H7 (cell line): ENCODE measurements around the gene ZSCAN20. TPM values are rescaled to one million over a fixed set of nuclear protein-coding genes. Genes with fewer than 3 reads are reported as not detected.

Source experiments
- DNase-seq: peaks from one replicate; pipeline ENCODE4 v3.0.0; 2012
- H3K27me3 ChIP-seq: 2 replicates; pipeline ENCODE4 v1.6.0; 2011; ENCODE audit warnings: mild to moderate bottlenecking, low read length; ENCODE audit not compliant: control insufficient read depth, insufficient read depth
- H3K36me3 ChIP-seq: replicated peaks from 2 replicates; pipeline ENCODE4 v1.5.1; 2011; ENCODE audit warnings: low read length; ENCODE audit not compliant: control insufficient read depth, insufficient read depth
- H3K4me3 ChIP-seq: 2 replicates; pipeline ENCODE4 v1.5.1; 2011; ENCODE audit warnings: low read depth, mild to moderate bottlenecking, control low read depth, low read length, moderate library complexity; ENCODE audit not compliant: insufficient read depth
- total RNA-seq: library from RNA; depleted of rRNA; stranded (reverse); fragments of >200 nt; shearing (Covaris generic); gene quantifications from 2 replicates; pipeline ENCODE4 v1.2.3, GENCODE V29; 2014

The ZSCAN20 gene
- total RNA-seq, 1 experiment from 2014 or later, result 5.3 TPM

DNA sequence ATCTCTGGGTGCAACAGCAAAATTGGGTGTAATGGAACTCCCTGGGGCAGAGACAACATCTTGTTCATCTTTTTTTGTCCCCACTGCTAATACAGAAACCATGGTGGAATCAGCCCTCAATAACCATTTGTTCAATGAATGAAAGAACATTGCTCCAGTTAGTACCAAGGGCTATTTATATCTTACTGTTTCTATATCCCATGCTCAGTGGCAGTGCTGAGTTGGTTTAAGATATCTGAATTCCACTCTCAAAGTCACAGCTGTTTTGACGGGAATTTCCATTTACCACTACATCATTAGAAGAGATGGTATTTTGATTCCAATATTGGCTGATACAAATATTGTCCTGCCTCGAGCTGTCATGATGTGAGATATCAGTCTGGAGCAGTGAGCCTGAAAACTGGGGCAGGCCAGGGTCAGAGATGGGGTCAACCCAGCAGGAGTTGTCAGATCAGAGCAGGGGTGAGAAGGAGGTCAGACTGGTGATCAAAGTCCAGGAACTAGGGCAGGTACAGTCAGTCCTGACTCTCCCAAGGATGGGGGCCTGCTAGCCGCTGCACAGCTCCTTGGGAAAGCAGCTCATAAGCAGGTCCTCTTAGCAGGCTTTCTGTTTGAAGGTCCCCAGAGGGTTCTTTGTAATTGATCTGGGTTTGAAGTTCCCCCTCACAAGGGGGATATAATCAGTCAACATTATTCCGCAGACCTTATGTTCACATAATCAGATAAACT is 35.7 kb upstream of the ZSCAN20 start:
- no peak for DNase-seq
- Histone ChIP-seq H3K36me3 (no peaks in the 10 kb centered on the region), H3K4me3 (no peak overlapping the region)

DNA sequence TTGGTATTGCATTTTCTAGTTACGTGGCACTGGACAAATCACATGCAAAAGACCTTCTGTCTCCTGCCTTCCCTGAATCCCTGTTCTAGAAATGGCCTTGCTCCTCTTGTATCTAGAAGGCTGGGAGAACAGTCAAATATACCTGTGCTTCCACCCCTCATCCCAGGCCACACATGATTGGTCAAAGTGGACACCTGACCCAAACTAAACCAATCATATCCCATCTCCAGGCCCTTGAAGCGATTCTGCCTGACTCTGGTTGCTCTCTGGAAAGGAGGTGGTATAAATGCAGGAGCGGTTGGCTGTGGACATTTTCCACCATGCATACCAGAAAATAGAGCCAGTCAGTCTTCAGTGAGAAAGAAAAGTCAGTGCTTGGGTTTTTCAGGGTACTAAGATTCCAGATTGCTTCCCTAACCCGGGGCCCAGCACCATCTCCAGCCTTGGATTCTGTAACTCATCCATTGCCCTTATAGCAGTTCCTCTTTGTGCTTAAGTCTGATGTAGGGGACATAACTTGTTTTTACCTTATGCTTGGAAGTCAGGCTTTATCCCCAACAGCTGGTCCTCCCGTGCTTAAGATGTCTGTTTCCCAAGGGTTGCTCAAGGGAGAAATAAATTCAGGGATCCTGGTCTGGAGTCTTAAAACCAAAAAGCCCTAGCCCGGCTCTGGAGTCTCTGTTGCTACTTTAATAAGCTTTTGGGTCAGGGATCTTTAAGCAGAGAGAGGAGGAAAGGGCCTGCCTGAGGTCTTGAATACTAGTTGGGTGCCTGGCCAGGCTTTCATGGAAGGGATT is 33.9 kb upstream of the ZSCAN20 start:
- Histone ChIP-seq H3K27me3 (peaks cover 2% of the 10 kb centered on the region; the same call in 1 of the 2 replicates), H3K4me3 (no peak overlapping the region), H3K36me3 (no peaks in the 10 kb centered on the region)
- no peak for DNase-seq

More for the DNA sequence above, 35.7 kb upstream of the ZSCAN20 start:
- no peaks in the 10 kb centered on the region; the same call in 1 of the 2 replicates for H3K27me3 ChIP-seq

DNA sequence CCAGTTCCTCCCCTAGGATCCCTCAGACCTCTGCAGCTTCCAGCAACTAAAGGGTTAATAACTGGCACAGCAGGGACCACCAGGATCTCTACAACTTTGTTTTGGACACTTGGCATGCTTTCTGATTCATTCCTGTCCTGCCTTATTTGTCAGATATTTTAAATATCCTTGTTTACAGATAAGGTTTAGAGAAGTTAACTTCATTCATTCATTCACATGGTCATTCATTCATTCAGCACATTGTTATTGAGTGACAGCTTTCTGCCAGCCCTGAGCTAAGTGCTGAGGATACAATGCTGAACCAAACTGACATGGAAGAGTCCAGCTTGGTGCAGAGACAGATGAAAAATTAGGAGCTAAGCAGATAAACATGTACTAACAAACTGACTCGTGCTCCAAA is 32.8 kb upstream of the ZSCAN20 start:
- no peak overlapping the region for H3K4me3 ChIP-seq
- no peaks in the 10 kb centered on the region for H3K36me3 ChIP-seq
- no peak for DNase-seq
- H3K27me3 ChIP-seq, result peaks cover 2% of the 10 kb centered on the region; the same call in 1 of the 2 replicates

DNA sequence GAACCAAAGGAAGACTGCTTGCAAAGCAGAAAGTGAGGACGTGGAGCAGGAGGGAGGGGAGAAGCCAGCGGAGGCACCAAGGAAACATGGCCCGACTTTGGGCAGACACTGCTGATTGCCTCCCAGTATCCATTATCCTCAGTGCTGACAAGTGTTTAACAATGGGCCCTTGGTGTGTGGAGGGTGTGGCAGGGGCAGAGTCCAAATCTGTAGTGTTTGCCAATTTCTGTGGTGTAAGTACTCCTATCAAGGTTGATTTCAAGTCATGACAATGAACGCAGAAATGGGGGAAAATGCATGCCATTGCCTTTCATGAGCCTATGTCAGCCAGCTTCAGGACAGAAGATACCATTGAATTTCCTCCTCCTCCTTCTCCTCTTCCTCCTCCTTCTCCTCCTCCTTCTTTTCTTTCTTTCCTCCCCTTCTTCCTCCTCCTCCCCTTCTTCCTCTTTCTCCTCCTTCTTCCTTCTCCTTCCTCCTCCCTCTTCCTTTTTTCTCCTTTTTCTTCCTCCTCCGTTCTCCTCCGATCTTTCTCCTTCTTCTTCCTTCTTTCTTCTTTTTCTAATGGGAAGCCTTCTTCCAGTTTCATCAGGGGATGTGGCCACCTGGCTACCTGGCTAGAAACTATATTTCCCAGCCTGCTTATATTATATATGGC is 31.2 kb upstream of the ZSCAN20 start:
- no peak for DNase-seq
- Histone ChIP-seq H3K4me3 (no peak overlapping the region), H3K27me3 (peaks cover 2% of the 10 kb centered on the region; the same call in 1 of the 2 replicates), H3K36me3 (no peaks in the 10 kb centered on the region)

DNA sequence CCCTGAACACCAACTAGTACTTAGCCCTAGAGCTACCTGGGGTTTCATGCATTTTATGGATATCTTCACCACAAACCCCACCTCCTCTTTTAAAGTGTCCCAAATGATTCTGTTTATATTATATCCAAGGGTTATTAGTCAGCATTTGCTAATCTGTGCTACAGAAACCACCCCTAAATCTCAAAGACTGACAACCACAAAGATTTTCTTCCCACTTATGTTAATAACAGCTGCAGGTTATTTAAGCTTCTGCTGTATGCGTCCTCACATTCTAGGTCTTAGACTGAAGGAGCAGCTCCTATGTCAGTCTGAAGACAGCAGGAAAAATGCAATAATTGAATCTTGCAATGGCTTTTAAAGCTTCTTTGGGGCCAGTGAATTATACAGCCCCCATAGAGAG is 30.3 kb upstream of the ZSCAN20 start:
- Histone ChIP-seq H3K4me3 (no peak overlapping the region), H3K27me3 (peaks cover 2% of the 10 kb centered on the region; the same call in 1 of the 2 replicates), H3K36me3 (no peaks in the 10 kb centered on the region)
- no peak for DNase-seq

DNA sequence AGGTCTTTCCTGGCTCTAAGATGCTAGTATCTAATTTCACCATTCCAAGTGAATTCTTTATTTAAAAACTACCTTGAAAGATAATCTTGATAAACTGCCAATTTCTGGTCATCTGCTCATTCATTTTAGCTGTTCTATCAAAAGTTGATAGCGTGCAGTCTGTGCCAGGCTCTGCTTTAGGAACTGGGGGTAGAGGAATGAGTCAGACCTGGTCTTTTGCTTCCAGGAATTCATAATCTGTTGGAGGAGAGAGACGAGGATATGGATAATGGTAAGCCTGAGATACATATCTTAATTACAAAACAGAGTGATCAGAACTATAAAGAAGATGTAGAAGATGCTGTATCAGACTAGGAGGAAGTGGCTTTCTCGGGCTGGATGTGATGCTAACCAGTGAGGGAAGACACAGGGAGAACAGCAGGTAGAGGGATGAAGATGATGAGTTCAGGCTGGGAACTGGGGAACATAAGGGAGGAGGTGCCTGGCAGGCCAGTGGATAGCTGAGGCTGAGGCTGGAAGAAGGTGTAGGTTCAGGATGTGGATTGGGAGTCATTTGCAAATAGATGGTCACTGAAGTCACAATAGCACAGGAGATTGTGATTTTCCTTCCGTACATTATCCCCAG is 29.3 kb upstream of the ZSCAN20 start:
- H3K36me3 ChIP-seq, result no peaks in the 10 kb centered on the region
- H3K4me3 ChIP-seq, result no peak overlapping the region
- no peak for DNase-seq
- H3K27me3 ChIP-seq, result peaks cover 2% of the 10 kb centered on the region; the same call in 1 of the 2 replicates

DNA sequence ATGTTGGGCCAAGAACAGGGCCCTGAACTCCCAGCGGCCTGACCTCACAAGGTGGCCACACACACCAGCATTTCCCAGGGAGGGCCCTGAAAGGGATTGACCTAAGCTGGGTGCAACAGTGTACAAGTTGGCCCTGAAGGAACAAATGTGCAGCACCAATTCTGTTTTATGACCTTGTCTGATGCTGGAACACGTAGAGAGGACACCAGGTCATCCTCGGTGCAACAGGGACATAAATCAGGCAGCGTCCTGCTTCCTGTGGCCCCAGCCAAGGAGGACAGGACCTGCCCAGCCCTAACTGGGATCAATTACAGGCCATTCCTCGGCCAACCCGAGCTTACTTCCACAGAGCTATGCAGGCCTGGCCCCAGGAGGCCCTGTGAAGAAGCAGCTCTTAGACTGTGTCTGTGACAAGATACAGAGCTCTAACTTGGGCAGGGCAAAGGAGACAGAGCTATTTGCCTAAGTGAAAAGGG is 28.7 kb upstream of the ZSCAN20 start:
- H3K4me3 ChIP-seq, result no peak overlapping the region
- peaks cover 2% of the 10 kb centered on the region; the same call in 1 of the 2 replicates for H3K27me3 ChIP-seq
- no peak for DNase-seq
- H3K36me3 ChIP-seq, result no peaks in the 10 kb centered on the region

DNA sequence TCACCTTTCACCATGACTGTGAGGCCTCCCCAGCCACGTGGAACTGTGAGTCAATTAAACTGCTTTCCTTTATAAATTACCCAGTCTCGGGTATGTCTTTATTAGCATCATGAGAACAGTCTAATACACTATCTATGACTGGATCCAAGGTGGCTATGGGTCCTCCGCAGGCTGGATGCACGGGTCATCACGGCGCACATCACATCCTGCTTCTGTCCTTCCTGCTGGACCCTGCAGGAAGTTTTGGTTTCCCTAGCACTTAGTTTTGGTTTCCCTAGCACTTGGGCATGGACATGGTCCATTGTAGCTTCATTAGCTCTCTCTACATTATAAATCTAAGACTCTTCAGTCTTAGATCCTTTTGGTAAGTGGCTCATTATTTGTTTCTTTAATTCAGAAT is 27.3 kb upstream of the ZSCAN20 start:
- H3K36me3 ChIP-seq, result no peaks in the 10 kb centered on the region
- no peak overlapping the region for H3K4me3 ChIP-seq
- no peak for DNase-seq
- H3K27me3 ChIP-seq, result peaks cover 2% of the 10 kb centered on the region; the same call in 1 of the 2 replicates

DNA sequence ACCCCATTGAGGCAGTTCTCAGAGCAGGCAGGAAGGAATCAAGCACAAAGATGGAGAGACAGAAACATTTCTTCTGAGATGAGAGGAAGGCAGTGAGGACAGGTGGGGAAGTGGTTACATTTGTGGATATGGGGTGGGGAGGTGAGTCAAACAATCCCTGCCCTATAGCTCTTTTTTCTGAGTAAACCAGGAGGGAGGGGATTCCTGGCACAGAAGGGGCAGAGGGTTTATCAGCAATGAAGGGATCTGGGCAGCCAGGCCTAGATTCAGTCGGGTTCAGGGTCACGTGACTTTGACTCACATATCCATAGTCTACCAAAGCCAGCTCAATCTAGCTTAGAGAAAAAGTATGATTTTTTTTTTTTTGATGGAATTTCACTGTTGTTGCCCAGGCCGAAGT is 25.9 kb upstream of the ZSCAN20 start:
- no peak for DNase-seq

DNA sequence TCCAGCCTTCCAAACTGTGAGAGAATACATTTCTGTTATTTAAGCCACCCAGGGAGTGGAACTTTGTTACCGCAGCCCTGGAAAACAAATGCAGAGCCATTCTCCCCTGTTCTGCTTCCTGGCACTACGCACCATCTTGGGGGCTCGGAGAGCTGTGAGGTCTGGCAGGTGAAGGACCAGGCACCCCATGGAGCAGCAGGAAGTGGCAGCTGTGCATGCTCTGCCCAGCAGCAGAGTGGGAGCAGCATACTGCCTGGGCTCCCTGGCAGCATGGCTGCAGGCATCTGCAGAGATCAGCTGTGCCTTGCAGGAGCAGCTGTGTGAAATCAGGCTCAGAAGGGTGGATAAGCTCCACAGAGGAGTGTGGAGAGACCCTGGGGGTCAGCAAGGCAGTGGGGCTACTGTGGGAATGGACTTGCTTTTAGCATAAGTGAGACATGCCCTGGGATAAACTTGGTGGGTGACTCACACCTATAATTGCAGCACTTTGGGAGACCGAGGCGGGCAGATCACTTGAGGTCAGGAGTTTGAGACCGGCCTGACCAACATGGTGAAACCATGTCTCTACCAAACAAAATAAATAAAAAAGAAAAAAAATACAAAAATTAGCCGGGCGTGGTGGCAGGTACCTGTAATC is 17.7 kb upstream of the ZSCAN20 start:
- no peak overlapping the region for H3K4me3 ChIP-seq
- no peaks in the 10 kb centered on the region for H3K27me3 ChIP-seq
- DNase-seq, result no peak
- H3K36me3 ChIP-seq, result no peaks in the 10 kb centered on the region

More for the DNA sequence above, 25.9 kb upstream of the ZSCAN20 start:
- no peaks in the 10 kb centered on the region for H3K36me3 ChIP-seq
- no peak overlapping the region for H3K4me3 ChIP-seq
- H3K27me3 ChIP-seq, result peaks cover 2% of the 10 kb centered on the region; the same call in 1 of the 2 replicates

DNA sequence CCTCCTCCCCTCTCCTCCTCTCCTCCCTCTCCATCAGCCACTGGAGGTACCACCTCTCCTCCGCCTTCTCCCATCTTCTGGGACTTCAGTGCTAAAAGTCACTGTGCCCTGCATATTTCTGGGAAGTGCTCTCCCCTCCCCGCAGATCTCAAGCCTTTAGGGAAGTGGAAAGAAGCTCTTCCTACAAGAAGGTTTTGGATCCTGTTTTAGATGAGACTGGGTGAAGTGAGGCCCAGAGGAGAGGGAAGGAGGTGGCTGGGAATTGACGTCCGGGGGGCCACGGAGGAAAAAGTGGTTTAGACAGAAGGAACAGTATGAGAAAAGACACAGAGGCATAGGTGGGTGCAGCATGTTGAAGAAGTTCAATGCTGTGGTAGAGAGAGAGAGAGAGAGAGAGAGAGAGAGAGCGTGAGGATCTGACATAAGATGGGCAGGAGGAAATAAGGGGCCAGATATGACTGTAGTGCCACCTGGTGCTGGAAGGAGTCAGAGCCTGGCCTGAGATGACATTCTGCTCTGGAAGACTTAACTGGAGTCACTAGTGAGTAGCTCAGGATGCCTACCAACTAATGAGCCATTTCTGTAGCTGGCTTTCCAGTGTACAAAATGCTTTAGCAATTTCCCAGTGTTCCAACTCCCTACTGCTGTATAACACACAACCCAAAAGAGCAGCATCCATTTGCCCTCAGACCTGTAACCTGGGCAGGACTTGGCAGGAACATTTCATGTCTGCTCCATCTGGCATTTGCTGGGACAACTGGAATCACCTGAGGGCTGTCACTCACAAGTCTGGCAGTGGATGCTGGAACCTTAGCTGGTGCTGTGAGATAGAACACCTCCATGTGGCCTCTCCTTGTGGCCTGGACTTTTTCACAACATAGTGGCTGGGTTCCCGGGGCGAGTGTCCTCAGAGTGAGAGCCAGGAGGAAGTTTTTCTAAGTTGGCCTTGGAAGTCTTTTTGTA is 16.6 kb upstream of the ZSCAN20 start:
- Histone ChIP-seq H3K4me3 (no peak overlapping the region), H3K36me3 (no peaks in the 10 kb centered on the region)
- DNase-seq, result peak; percentile 79

DNA sequence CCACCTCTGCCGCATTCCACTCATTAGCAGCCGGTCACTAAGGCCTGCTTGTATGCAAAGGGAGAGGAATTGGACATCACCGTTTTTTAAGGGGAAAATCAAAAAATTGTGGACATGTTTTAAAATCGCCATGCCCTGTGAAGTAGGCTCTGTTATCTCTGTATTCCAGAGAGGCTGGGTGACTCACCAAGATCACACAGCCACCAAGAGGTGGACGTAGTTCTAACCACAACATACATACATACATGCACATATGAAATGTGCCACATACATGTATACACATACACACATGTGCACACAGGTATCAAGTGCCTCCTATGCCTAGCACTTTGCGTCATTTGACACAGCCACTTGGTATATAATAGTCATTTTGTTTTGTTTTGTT is 16.0 kb upstream of the ZSCAN20 start:
- H3K4me3 ChIP-seq, result no peak overlapping the region
- H3K27me3 ChIP-seq, result no peaks in the 10 kb centered on the region
- DNase-seq, result no peak
- no peaks in the 10 kb centered on the region for H3K36me3 ChIP-seq

More for the DNA sequence above, 16.6 kb upstream of the ZSCAN20 start:
- no peaks in the 10 kb centered on the region for H3K27me3 ChIP-seq

DNA sequence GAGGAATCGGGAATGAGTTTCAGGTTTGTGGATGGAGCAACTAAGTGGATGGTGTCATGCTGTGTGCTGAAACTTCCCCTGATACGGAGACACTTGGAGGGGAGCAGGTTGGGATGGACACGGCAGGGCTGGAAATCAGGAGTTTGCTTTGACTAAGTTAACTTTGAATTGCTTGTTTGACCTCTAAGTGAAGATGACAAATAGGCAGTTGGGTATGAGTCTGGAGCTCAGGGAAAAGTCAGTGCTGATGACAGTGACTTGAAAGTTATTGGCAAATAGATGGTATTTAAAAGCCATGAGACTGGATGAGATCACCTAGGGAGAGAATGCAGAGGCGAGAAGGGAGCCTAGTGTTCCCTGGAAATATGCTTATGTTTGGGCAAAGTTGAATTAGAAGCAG is 12.8 kb upstream of the ZSCAN20 start:
- Histone ChIP-seq H3K36me3 (no peaks in the 10 kb centered on the region), H3K4me3 (no peak overlapping the region), H3K27me3 (no peaks in the 10 kb centered on the region; the same call in 1 of the 2 replicates)
- DNase-seq, result no peak
